ENCODE results near the gene PIM1. TPM values are rescaled to one million over a fixed set of nuclear protein-coding genes. Genes with fewer than 3 reads are reported as not detected.
A peak's percentile ranks its signal among the peaks of the same experiment; 100 is the strongest.

The PIM1 gene
- total RNA-seq, 1 experiment from 2014 or later: 89.7 TPM

GRCh38 chr6:37146735-37147157 lies 23.2 kb upstream of the PIM1 start:
- Histone ChIP-seq H3K27me3 (ENCODE audit: control insufficient read depth, insufficient read depth, low read length) (no peaks in the 10 kb centered on the region), H3K36me3 (replicated peaks; ENCODE audit: control insufficient read depth, insufficient read depth, low read length) (no peaks in the 10 kb centered on the region), H3K4me3 (ENCODE audit: insufficient read depth, low read depth, low read length) (no peak overlapping the region)
- no peak for DNase-seq

- no peak overlapping the region for H3K4me3 ChIP-seq (ENCODE audit: insufficient read depth, low read depth, low read length)
- no peaks in the 10 kb centered on the region for H3K27me3 ChIP-seq (ENCODE audit: control insufficient read depth, insufficient read depth, low read length)
- no peaks in the 10 kb centered on the region for H3K36me3 ChIP-seq (replicated peaks; ENCODE audit: control insufficient read depth, insufficient read depth, low read length)
- no peak for DNase-seq
These were observed 20.2 kb upstream of the PIM1 start for GRCh38 chr6:37149745-37150144.

GRCh38 chr6:37150314-37150713 lies 19.6 kb upstream of the PIM1 start:
- Histone ChIP-seq H3K4me3 (ENCODE audit: insufficient read depth, low read depth, low read length) (no peak overlapping the region), H3K27me3 (ENCODE audit: control insufficient read depth, insufficient read depth, low read length) (no peaks in the 10 kb centered on the region), H3K36me3 (replicated peaks; ENCODE audit: control insufficient read depth, insufficient read depth, low read length) (no peaks in the 10 kb centered on the region)
- no peak for DNase-seq

- no peaks in the 10 kb centered on the region for H3K27me3 ChIP-seq (ENCODE audit: control insufficient read depth, insufficient read depth, low read length)
These were observed 14.3 kb upstream of the PIM1 start for GRCh38 chr6:37155394-37156312.

GRCh38 chr6:37158508-37158907 lies 11.4 kb upstream of the PIM1 start:
- no peaks in the 10 kb centered on the region for H3K36me3 ChIP-seq (replicated peaks; ENCODE audit: control insufficient read depth, insufficient read depth, low read length)
- H3K27me3 ChIP-seq (ENCODE audit: control insufficient read depth, insufficient read depth, low read length): no peaks in the 10 kb centered on the region
- no peak for DNase-seq
- no peak overlapping the region for H3K4me3 ChIP-seq (ENCODE audit: insufficient read depth, low read depth, low read length)

More at GRCh38 chr6:37155394-37156312, 14.3 kb upstream of the PIM1 start:
- H3K36me3 ChIP-seq (replicated peaks; ENCODE audit: control insufficient read depth, insufficient read depth, low read length): no peaks in the 10 kb centered on the region
- no peak for DNase-seq
- no peak overlapping the region for H3K4me3 ChIP-seq (ENCODE audit: insufficient read depth, low read depth, low read length)

GRCh38 chr6:37160922-37161778 lies 8.8 kb upstream of the PIM1 start:
- no peak for DNase-seq
- Histone ChIP-seq H3K27me3 (ENCODE audit: control insufficient read depth, insufficient read depth, low read length) (no peaks in the 10 kb centered on the region), H3K4me3 (ENCODE audit: insufficient read depth, low read depth, low read length) (no peak overlapping the region), H3K36me3 (replicated peaks; ENCODE audit: control insufficient read depth, insufficient read depth, low read length) (no peaks in the 10 kb centered on the region)

GRCh38 chr6:37162740-37163139 lies 7.2 kb upstream of the PIM1 start:
- no peaks in the 10 kb centered on the region for H3K27me3 ChIP-seq (ENCODE audit: control insufficient read depth, insufficient read depth, low read length)
- H3K36me3 ChIP-seq (replicated peaks; ENCODE audit: control insufficient read depth, insufficient read depth, low read length): no peaks in the 10 kb centered on the region
- H3K4me3 ChIP-seq (ENCODE audit: insufficient read depth, low read depth, low read length): no peak overlapping the region
- DNase-seq: no peak

GRCh38 chr6:37168163-37168758 lies 1.7 kb upstream of the PIM1 start:
- Histone ChIP-seq H3K4me3 (ENCODE audit: insufficient read depth, low read depth, low read length) (no peak overlapping the region), H3K36me3 (replicated peaks; ENCODE audit: control insufficient read depth, insufficient read depth, low read length) (peaks cover 17% of the 10 kb centered on the region), H3K27me3 (ENCODE audit: control insufficient read depth, insufficient read depth, low read length) (no peaks in the 10 kb centered on the region)
- DNase-seq: no peak

GRCh38 chr6:37168811-37169495 lies 999 bp upstream of the PIM1 start:
- no peaks in the 10 kb centered on the region for H3K27me3 ChIP-seq (ENCODE audit: control insufficient read depth, insufficient read depth, low read length)
- H3K4me3 ChIP-seq (ENCODE audit: insufficient read depth, low read depth, low read length): peak overlapping the region; percentile 69
- H3K36me3 ChIP-seq (replicated peaks; ENCODE audit: control insufficient read depth, insufficient read depth, low read length): peaks cover 24% of the 10 kb centered on the region
- DNase-seq: peak; percentile 61

GRCh38 chr6:37170273-37171200 lies 585 bp downstream of the PIM1 start:
- Histone ChIP-seq H3K27me3 (ENCODE audit: control insufficient read depth, insufficient read depth, low read length) (no peaks in the 10 kb centered on the region), H3K4me3 (ENCODE audit: insufficient read depth, low read depth, low read length) (peak overlapping the region; percentile 100), H3K36me3 (replicated peaks; ENCODE audit: control insufficient read depth, insufficient read depth, low read length) (peaks cover 35% of the 10 kb centered on the region)
- peak; percentile 76 for DNase-seq

- peak; percentile 48 for DNase-seq
- H3K36me3 ChIP-seq (replicated peaks; ENCODE audit: control insufficient read depth, insufficient read depth, low read length): peaks cover 35% of the 10 kb centered on the region
- H3K4me3 ChIP-seq (ENCODE audit: insufficient read depth, low read depth, low read length): peak overlapping the region; percentile 100
- H3K27me3 ChIP-seq (ENCODE audit: control insufficient read depth, insufficient read depth, low read length): no peaks in the 10 kb centered on the region
These were observed 1.4 kb downstream of the PIM1 start for GRCh38 chr6:37171201-37171969.

GRCh38 chr6:37171970-37172812 lies 2.2 kb downstream of the PIM1 start:
- peak; percentile 75 for DNase-seq
- Histone ChIP-seq H3K4me3 (ENCODE audit: insufficient read depth, low read depth, low read length) (peak overlapping the region; percentile 100), H3K36me3 (replicated peaks; ENCODE audit: control insufficient read depth, insufficient read depth, low read length) (peaks cover 35% of the 10 kb centered on the region), H3K27me3 (ENCODE audit: control insufficient read depth, insufficient read depth, low read length) (no peaks in the 10 kb centered on the region)

Measured in H7 (cell line).